ENCODE measurements around the gene STX16. TPM values are rescaled to one million over a fixed set of nuclear protein-coding genes. Genes with fewer than 3 reads are reported as not detected.

STX16 gene
- total RNA-seq, 2 experiments from 2014 or later = 163 to 173 TPM

GRCh38 chr20:58655328-58656107 is 4.4 kb downstream of the STX16 start:
- Mint-ChIP-seq H3K4me3 (peak overlapping the region; percentile 49), H3K4me1 (peaks cover 55% of the 10 kb centered on the region), H3K27ac (peak overlapping the region; percentile 52), H3K36me3 (ENCODE audit: low read depth) (peaks cover 49% of the 10 kb centered on the region), H3K9me3 (no peaks in the 10 kb centered on the region), H3K27me3 (no peaks in the 10 kb centered on the region)
- ChIA-PET POLR2A (no interaction called here), CTCF (interaction anchor here (0.8 to 1.5 kb wide), 2 partner anchors 16 to 21 kb away, joined by 3 read pairs; no protein-coding TSS in a partner anchor)
- DNase-seq = no peak

DNA sequence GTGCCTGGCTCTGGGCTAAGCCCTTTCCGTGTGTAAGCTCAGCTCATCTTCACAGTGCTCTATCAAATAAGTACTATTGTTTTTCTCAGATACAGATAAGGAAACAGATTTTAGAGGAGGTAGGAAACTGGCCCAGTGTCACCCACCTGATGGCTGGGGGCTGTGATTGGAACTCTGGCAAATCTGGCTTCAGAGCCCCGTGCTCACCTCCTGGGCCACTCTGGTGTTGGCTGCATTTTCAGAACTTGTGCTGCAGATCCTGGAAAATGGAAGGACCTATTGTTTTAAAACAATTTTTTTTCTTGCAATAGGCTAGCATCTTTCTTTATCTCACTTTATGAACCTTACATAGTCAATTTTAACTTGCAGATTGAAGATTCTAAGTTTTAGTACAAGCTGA is 5.7 kb downstream of the STX16 start:
- CTCF ChIA-PET = interaction anchor here (0.8 kb wide), 1 partner anchor 17 kb away, joined by 3 read pairs; no protein-coding TSS in a partner anchor
- Mint-ChIP-seq H3K4me3 (peak overlapping the region; percentile 49), H3K27ac (peak overlapping the region; percentile 50), H3K4me1 (peaks cover 67% of the 10 kb centered on the region), H3K36me3 (ENCODE audit: low read depth) (peaks cover 53% of the 10 kb centered on the region), H3K9me3 (no peaks in the 10 kb centered on the region), H3K27me3 (no peaks in the 10 kb centered on the region)
- DNase-seq = no peak
- POLR2A ChIA-PET = no interaction called here

DNA sequence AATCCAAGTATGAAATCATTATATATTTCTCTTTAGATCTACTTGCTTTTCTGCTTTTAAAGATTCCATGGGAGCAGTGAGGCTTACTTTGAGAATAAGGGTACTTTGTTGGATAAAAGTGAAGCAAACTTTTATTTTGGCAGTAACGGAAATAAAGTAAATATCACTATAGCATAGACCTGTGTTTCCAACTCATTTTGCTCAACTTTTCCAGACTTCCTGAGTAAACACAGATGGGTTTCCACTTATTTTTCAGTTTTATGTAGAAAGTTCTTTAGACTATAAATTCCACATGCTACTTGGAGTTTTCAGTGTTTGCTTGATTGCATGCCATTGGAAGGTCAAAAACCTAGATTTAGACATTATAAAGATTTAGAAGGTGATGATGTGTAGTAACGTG is 6.2 kb downstream of the STX16 start:
- CTCF ChIA-PET = no interaction called here
- peak overlapping the region; percentile 50 for H3K27ac Mint-ChIP-seq
- peak overlapping the region; percentile 49 for H3K4me3 Mint-ChIP-seq
- POLR2A ChIA-PET = no interaction called here
- peaks cover 56% of the 10 kb centered on the region for H3K36me3 Mint-ChIP-seq (ENCODE audit: low read depth)
- no peak for DNase-seq
- H3K27me3 Mint-ChIP-seq = no peaks in the 10 kb centered on the region
- no peaks in the 10 kb centered on the region for H3K9me3 Mint-ChIP-seq
- peaks cover 72% of the 10 kb centered on the region for H3K4me1 Mint-ChIP-seq

DNA sequence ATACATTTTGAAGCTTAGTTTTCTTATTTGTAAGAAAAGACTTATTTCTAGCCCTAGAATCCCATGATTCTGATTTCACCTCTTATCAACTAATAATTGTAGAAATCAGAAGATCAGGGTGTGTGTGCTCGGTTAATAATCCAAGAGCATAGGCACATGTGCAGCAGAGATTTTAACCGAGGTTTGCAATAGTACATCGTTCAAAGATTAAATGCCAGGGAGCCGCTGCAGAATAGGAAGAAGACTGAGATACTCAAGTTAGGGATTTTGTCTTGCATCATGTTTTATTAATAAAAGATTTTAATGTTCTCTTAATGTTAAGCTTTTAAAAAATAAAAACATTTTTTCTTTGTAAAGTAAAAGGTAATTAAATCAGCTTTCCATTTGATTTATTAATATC is 6.9 kb downstream of the STX16 start:
- Mint-ChIP-seq H3K4me1 (peaks cover 74% of the 10 kb centered on the region), H3K27ac (peak overlapping the region; percentile 54)
- CTCF ChIA-PET = interaction anchor here (0.8 kb wide), 1 partner anchor 9 kb away, joined by 3 read pairs; no protein-coding TSS in a partner anchor

GRCh38 chr20:58658760-58659159 is 7.7 kb downstream of the STX16 start:
- POLR2A ChIA-PET = interaction anchor here (3.3 kb wide), 1 partner anchor 7 kb away, joined by 19 read pairs; the partner anchor contains the start of gene STX16
- CTCF ChIA-PET = interaction anchor here (1.0 to 3.8 kb wide), 5 partner anchors 8 to 177 kb away, joined by 3 to 44 read pairs (median 6); partner anchors contain the start of gene STX16
- Mint-ChIP-seq H3K36me3 (ENCODE audit: low read depth) (peaks cover 59% of the 10 kb centered on the region), H3K4me3 (peak overlapping the region; percentile 77), H3K27ac (peak overlapping the region; percentile 90), H3K9me3 (no peaks in the 10 kb centered on the region), H3K4me1 (peaks cover 78% of the 10 kb centered on the region), H3K27me3 (no peaks in the 10 kb centered on the region)
- no peak for DNase-seq

More for the DNA sequence above, 6.9 kb downstream of the STX16 start:
- H3K9me3 Mint-ChIP-seq = no peaks in the 10 kb centered on the region
- H3K36me3 Mint-ChIP-seq (ENCODE audit: low read depth) = peaks cover 56% of the 10 kb centered on the region
- DNase-seq = no peak
- H3K27me3 Mint-ChIP-seq = no peaks in the 10 kb centered on the region
- peak overlapping the region; percentile 49 for H3K4me3 Mint-ChIP-seq
- POLR2A ChIA-PET = no interaction called here

DNA sequence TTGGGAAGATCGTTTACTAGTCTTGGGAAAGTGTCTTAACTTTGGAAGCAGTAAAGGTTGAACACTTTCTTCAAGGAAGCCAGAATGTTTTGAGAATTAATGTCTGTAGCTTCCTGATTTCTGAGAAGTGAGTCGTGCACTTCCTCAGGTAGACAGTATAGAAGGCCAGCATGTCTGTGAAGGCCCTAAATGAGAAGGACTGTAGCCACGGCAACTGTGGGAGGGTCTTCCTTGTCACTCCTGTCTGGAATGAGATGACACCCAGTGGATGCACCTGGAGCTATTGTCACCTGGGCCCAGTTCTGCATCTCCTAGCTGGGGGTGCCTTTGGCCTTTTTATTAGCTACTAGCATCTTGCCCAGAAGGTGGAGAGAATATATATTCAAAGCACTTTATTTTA is 8.8 kb downstream of the STX16 start:
- Mint-ChIP-seq H3K27ac (peak overlapping the region; percentile 90), H3K4me3 (peak overlapping the region; percentile 77), H3K36me3 (ENCODE audit: low read depth) (peaks cover 63% of the 10 kb centered on the region), H3K27me3 (no peaks in the 10 kb centered on the region), H3K4me1 (peaks cover 82% of the 10 kb centered on the region), H3K9me3 (no peaks in the 10 kb centered on the region)
- DNase-seq = no peak
- ChIA-PET CTCF (interaction anchor here (1.0 to 3.8 kb wide), 5 partner anchors 9 to 178 kb away, joined by 3 to 44 read pairs (median 6); partner anchors contain the start of gene STX16), POLR2A (interaction anchor here (3.3 kb wide), 1 partner anchor 8 kb away, joined by 19 read pairs; the partner anchor contains the start of gene STX16)

DNA sequence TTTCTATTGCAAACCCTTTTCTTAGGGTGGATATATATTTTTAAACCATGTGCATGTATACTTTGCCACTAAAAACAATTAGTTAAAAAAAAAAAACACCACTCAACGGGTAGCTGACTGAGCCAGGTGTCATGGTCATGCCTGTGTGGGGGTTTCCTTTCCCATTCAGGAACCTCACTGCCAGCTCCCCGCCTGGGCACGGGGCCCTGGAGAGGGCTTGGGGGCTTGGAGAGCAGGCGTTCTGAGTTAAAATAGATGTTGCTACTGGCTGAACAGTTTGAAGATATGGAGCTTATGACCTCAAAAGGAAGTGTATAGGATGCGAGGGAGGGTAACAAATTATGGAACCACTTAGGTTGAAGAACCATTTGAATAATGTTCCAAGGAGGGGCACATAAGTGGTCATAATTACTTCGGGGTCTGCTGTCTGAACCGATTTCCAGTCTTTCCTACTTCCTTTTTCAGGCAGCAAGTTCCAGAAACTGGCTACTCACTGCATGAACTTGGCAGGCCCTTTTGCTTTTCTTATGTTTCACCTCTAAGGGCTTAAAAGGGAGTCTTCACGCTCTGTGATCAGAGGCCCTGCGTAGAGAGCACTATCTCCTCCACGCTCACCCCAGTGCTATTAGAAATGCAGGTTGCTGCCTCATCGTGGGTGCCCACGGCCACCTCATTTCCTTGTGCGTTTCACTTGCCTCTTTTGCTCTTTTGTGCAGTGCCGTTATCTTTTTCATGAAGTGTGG is 9.9 kb downstream of the STX16 start:
- peak; percentile 47 for DNase-seq
- POLR2A ChIA-PET = interaction anchor here (0.6 to 3.3 kb wide), 2 partner anchors 10 to 743 kb away, joined by 3 to 19 read pairs; partner anchors contain the start of gene STX16
- Mint-ChIP-seq H3K36me3 (ENCODE audit: low read depth) (peaks cover 59% of the 10 kb centered on the region), H3K4me3 (peak overlapping the region; percentile 71), H3K27me3 (no peaks in the 10 kb centered on the region), H3K9me3 (no peaks in the 10 kb centered on the region), H3K4me1 (peaks cover 78% of the 10 kb centered on the region), H3K27ac (peak overlapping the region; percentile 98)
- CTCF ChIA-PET = interaction anchor here (1.0 to 3.8 kb wide), 2 partner anchors 9 to 10 kb away, joined by 3 to 44 read pairs; partner anchors contain the start of gene STX16

DNA sequence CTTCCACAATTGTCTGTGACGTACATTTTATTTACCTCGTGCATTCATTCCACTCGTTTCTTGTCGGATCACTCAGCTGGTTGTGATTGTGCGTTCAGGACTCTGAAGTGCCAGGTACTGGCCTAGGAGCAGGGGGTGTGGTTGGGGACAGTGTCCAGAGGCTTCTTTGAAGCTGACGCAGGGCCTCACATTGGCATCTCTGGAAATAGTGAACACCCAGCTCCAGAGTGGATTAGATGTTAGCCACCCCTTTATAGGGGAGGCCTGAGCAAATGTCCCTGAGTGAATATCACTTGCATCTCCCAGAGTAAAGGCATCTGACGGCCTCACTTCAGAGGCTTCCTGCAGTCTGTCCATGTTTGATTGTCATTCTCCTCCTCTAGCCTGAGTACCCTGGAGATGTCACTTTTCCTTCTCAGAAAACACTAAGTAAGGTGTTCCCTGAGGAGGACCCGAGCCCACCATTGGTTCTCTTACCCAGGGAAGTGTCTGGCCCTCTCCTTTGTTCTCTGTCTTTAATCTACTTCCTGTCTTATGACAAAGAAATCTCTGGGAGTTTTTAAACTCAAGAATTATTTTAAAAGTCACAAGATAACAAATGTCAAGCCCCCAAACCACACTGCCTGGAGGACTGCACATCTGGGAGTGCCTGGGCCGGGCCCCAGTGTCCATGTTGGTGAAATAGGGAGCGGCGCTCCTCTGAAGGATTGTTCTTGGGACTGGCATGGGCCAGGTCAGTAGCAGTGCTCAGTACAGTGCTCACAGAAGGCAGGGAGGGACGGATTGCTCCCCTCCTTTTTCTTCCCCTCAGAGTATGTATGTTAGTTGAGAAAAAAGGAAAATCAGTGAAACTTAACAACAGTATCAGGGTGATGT is 10.8 kb downstream of the STX16 start:
- Mint-ChIP-seq H3K4me1 (peaks cover 75% of the 10 kb centered on the region), H3K9me3 (no peaks in the 10 kb centered on the region), H3K27me3 (no peaks in the 10 kb centered on the region), H3K27ac (peak overlapping the region; percentile 98), H3K4me3 (peak overlapping the region; percentile 71), H3K36me3 (ENCODE audit: low read depth) (peaks cover 59% of the 10 kb centered on the region)
- ChIA-PET POLR2A (interaction anchor here (3.3 kb wide), 1 partner anchor 10 kb away, joined by 19 read pairs; the partner anchor contains the start of gene STX16), CTCF (interaction anchor here (3.8 kb wide), 1 partner anchor 11 kb away, joined by 44 read pairs; the partner anchor contains the start of gene STX16)
- DNase-seq = no peak

- Mint-ChIP-seq H3K27me3 (no peaks in the 10 kb centered on the region), H3K36me3 (ENCODE audit: low read depth) (peaks cover 61% of the 10 kb centered on the region), H3K4me1 (peaks cover 61% of the 10 kb centered on the region), H3K4me3 (no peak overlapping the region), H3K27ac (no peak overlapping the region), H3K9me3 (no peaks in the 10 kb centered on the region)
- POLR2A ChIA-PET = no interaction called here
- DNase-seq = no peak
- CTCF ChIA-PET = interaction anchor here (0.6 to 1.9 kb wide), 3 partner anchors 12 to 228 kb away, joined by 3 to 5 read pairs (median 3); no protein-coding TSS in a partner anchor
These were observed 13.2 kb downstream of the STX16 start for GRCh38 chr20:58664331-58664730.

DNA sequence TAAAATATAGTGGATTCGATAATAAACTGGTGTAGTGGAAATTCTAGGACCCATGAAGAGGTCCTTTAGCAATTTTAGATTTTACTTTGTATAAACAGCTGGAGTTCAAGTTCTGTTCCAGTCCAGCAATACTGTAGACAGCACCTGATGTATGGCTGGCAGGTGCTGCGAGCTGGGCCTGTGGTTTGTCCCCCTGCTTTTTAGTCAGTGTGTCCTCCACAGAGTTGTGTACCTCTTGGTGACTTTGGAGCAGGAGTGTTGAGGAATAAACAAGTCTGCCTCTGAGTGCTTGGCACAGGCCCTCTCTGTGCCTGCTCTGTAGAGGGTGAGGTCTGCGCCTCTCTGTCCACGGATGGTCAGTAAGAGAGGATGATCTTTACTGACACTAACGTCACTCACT is 13.8 kb downstream of the STX16 start:
- CTCF ChIA-PET = interaction anchor here (0.6 to 1.1 kb wide), 3 partner anchors 20 to 228 kb away, joined by 3 read pairs; no protein-coding TSS in a partner anchor
- POLR2A ChIA-PET = no interaction called here
- no peaks in the 10 kb centered on the region for H3K9me3 Mint-ChIP-seq

GRCh38 chr20:58665606-58666005 is 14.5 kb downstream of the STX16 start:
- peaks cover 64% of the 10 kb centered on the region for H3K36me3 Mint-ChIP-seq (ENCODE audit: low read depth)
- H3K4me1 Mint-ChIP-seq = peaks cover 59% of the 10 kb centered on the region
- no peak for DNase-seq
- H3K27me3 Mint-ChIP-seq = no peaks in the 10 kb centered on the region
- no peak overlapping the region for H3K27ac Mint-ChIP-seq
- H3K4me3 Mint-ChIP-seq = no peak overlapping the region
- ChIA-PET POLR2A (no interaction called here), CTCF (no interaction called here)
- H3K9me3 Mint-ChIP-seq = no peaks in the 10 kb centered on the region

More for the DNA sequence above, 13.8 kb downstream of the STX16 start:
- Mint-ChIP-seq H3K36me3 (ENCODE audit: low read depth) (peaks cover 64% of the 10 kb centered on the region), H3K4me1 (peaks cover 63% of the 10 kb centered on the region), H3K27ac (peak overlapping the region; percentile 50), H3K4me3 (no peak overlapping the region), H3K27me3 (no peaks in the 10 kb centered on the region)
- DNase-seq = no peak

DNA sequence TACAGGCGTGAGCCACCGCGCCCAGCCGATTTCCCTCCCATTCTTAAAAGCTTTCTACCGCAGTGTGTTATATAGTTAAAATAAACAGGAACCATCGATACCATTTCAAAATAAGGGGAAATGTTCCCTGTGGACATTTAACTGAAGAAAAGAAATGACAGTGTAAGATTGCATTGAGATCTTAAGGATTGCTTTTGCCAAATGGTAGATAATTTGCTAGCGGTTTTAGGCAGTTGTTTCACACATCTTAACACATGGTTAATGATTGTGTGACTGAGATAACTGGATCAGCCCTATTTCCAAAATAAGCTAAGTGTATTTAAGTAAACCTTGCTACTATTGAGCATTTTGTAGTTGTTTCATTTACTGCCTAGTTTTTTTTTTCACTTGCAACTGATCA is 15.6 kb downstream of the STX16 start:
- no peak for DNase-seq
- Mint-ChIP-seq H3K4me1 (peaks cover 48% of the 10 kb centered on the region), H3K27me3 (no peaks in the 10 kb centered on the region), H3K4me3 (no peak overlapping the region), H3K27ac (no peak overlapping the region), H3K9me3 (no peaks in the 10 kb centered on the region), H3K36me3 (ENCODE audit: low read depth) (peaks cover 59% of the 10 kb centered on the region)
- CTCF ChIA-PET = interaction anchor here (0.6 to 2.2 kb wide), 3 partner anchors 9 to 261 kb away, joined by 3 to 10 read pairs (median 3); partner anchors contain the start of gene STX16
- POLR2A ChIA-PET = no interaction called here

All from activated CD4-positive, alpha-beta T cell treated with anti-CD3 and anti-CD28 coated beads, Interleukin-2, amount 10 ng/mL, durations not matched to agents 7 days and 5 days (primary cell).